Testis (tissue), 3 donors: ENCODE measurements around the gene SPINT1. TPM values are rescaled to one million over a fixed set of nuclear protein-coding genes. Genes with fewer than 3 reads are reported as not detected.
A peak's percentile ranks its signal among the peaks of the same experiment; 100 is the strongest.

ENCODE experiments used
- DNase-seq: peaks from one replicate; pipeline ENCODE4 v3.0.0-alpha.2; 2019
- H3K27ac ChIP-seq, 2 donors: fragments of 200-600 bp; sonication (generic); one replicate each; pipeline ENCODE4 v1.5.1; 2019
- H3K27me3 ChIP-seq: fragments of 200-600 bp; sonication (generic); one replicate; pipeline ENCODE4 v1.5.1; 2019
- H3K36me3 ChIP-seq: fragments of 200-600 bp; sonication (generic); one replicate; pipeline ENCODE4 v1.5.1; 2017; ENCODE audit warnings: low read depth; ENCODE audit errors: missing control alignments
- H3K4me1 ChIP-seq: fragments of 200-600 bp; sonication (generic); one replicate; pipeline ENCODE4 v1.5.1; 2019
- H3K4me3 ChIP-seq, 2 donors: fragments of 200-600 bp; sonication (generic); one replicate each; pipeline ENCODE4 v1.5.1; 2017 to 2019
- H3K9me3 ChIP-seq: fragments of 200-600 bp; sonication (generic); one replicate; pipeline ENCODE4 v1.5.1; 2017
- POLR2A ChIP-seq: fragments of 450-650 bp; IDR thresholded peaks from one replicate; pipeline ENCODE4 v1.6.1; 2017; ENCODE audit warnings: antibody characterized with exemption, mild to moderate bottlenecking, moderate library complexity
- WGBS, 2 donors: methylation state at CpG; one replicate each; pipeline ENCODE4 v1.1.5; 2018; 5-methylcytosine and 5-hydroxymethylcytosine counted together
- intact Hi-C: fragments of 100-400 bp; cut with DNase I; formaldehyde crosslinking; loops from one replicate; pipeline ENCODE4 v1.15.1; 2023; ENCODE audit warnings: low total_unique reads
- polyA plus RNA-seq: library from polyadenylated mRNA; stranded (reverse); fragments of 350-450 nt; fragmentation: Illumina TruSeq; extraction: RNeasy Lipid Tissue Mini Kit (QIAGEN cat#74804); gene quantifications from one replicate; pipeline ENCODE4 v1.2.3, GENCODE V29; 2014; ENCODE audit warnings: low read depth, low replicate concordance; ENCODE audit not compliant: insufficient read depth
- total RNA-seq, 2 donors: library from RNA; depleted of rRNA; stranded (reverse); fragments of >200 nt; gene quantifications; one replicate each; pipeline ENCODE4 v1.2.3, GENCODE V29; 2016
- TF ChIP-seq, protein P1 (sequence below), 3 experiments: fragments of 450-650 bp in 2 of 3; fragments of 200-600 bp in 1 of 3; sonication (generic) in 1 of 3; IDR thresholded peaks; one replicate each; pipeline ENCODE4 v1.5.1; 2016 to 2019; ENCODE audit warnings: antibody characterized with exemption in 3 of 3, mild to moderate bottlenecking in 2 of 3, moderate library complexity in 1 of 3

Gene SPINT1
- total and polyA plus RNA-seq, 3 donors from 2014 or later: 7.2 to 10.5 (median 9.5) TPM

DNA sequence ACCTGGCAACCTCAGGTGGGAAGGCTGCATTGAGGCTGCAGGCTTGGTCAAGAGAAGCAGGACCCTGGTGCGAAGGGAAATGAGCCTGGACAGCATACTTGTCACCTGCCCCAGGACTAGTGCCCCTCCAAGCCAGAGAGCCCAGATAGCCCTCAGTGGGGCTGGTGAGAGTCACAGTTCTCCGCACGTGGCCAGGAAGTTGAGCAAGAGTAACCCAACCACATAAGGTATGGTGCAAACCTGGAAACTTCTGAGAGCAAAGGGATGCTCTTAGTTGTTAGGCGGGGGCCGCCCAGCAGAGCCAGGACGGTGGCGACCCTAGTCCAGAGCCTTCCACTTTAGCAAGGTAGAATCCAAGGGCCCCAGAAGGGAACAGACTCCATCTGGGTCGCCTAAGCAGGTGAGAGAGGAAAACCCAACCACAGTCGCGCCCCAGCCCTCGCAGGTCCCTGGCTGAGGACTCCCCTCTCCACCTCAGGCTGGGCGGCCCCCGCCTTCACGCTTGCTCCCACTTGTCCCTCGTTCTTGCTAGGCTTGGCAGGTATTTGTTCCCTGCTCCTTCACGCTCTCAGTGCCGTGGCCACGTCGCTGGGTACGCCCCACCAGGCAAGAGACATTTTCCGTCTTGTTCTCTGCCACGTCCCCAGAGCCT lies 49.3 kb downstream of the SPINT1 start:
- intact Hi-C loops: no loop called here
- H3K4me1 ChIP-seq: peaks cover 10% of the 10 kb centered on the region
- H3K27me3 ChIP-seq: no peaks in the 10 kb centered on the region
- H3K27ac ChIP-seq: peak overlapping the region in 1 of 2 donors; percentile 96
- peak overlapping the region; percentile 84 to 92 for H3K4me3 ChIP-seq
- no peaks in the 10 kb centered on the region for H3K36me3 ChIP-seq
- no peak for TF ChIP-seq POLR2A
- TF ChIP-seq, protein P1, sequence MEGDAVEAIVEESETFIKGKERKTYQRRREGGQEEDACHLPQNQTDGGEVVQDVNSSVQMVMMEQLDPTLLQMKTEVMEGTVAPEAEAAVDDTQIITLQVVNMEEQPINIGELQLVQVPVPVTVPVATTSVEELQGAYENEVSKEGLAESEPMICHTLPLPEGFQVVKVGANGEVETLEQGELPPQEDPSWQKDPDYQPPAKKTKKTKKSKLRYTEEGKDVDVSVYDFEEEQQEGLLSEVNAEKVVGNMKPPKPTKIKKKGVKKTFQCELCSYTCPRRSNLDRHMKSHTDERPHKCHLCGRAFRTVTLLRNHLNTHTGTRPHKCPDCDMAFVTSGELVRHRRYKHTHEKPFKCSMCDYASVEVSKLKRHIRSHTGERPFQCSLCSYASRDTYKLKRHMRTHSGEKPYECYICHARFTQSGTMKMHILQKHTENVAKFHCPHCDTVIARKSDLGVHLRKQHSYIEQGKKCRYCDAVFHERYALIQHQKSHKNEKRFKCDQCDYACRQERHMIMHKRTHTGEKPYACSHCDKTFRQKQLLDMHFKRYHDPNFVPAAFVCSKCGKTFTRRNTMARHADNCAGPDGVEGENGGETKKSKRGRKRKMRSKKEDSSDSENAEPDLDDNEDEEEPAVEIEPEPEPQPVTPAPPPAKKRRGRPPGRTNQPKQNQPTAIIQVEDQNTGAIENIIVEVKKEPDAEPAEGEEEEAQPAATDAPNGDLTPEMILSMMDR (IDR thresholded peaks at IDR 0.05): no peak
- 57 to 63% methylated on average over 22 of the region's 22 CpGs for WGBS, 2 donors
- no peak for DNase-seq
- H3K9me3 ChIP-seq: no peaks in the 10 kb centered on the region

DNA sequence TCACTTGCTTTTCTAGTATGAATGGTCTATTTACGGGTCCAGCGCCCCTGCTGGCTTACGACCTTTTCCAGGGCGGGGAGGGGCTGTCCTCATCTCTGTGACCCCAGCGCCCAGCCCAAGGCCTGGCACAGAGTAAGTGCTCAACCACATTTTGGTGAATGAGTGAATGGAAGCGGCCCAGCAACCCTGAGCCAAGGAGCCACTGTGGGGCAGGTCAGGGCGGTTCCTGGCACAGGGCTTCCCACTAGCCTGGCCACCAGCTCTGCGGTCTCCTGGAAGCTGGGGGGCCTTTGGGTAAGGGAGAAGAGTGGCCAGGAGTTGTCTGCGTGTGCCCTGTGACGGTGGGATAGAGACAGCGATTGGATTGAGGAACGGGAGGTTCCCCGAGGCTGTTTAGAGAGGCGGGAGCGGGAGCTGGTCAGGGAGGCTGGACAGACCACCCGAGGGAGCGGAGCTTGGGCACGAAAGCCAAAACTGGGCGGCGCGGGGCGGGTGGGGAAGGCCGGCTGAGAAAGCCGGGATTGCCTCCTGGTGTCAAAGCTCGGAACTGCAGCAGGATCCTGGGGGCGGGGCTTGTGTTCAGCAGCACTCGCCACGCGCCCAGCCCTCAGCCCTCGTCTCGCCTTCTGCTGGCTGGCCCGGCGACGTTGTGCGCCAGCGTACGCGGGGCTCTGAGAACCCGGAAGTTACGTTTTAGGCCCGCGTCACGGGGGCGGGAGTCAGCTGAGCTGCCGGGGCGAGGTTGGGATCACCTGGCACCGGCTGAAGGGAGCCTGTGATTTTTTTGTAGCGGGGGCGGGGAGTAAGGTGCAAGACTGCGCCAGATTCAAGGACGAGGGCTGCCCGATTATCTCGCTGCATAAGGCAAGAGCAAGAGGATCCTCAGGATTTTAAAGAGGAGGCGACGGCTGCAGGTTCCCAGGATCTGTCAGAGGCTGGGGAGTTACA lies 50.2 kb downstream of the SPINT1 start, which contains the start of gene VPS18:
Gene VPS18, plus strand, starts transcription at position 718 of the 948 bp plus-strand sequence. CDS start 319 bp downstream, outside the sequence.
- H3K27ac ChIP-seq: peak within 1 kb of the TSS; percentile 84 to 96
- intact Hi-C loops: no loop called here
- H3K36me3 ChIP-seq: no peaks in the 10 kb centered on the region
- TF ChIP-seq POLR2A: peak; percentile 22
- TF ChIP-seq, protein P1 (IDR thresholded peaks at IDR 0.05): peak; percentile 94 to 99 (median 98)
- 1% methylated on average over 41 to 55 of the region's 55 CpGs for WGBS, 2 donors
- no peaks in the 10 kb centered on the region for H3K9me3 ChIP-seq
- H3K27me3 ChIP-seq: no peaks in the 10 kb centered on the region
- peaks cover 10% of the 10 kb centered on the region for H3K4me1 ChIP-seq
- peak; percentile 99 for DNase-seq
- peak within 1 kb of the TSS; percentile 84 to 92 for H3K4me3 ChIP-seq

DNA sequence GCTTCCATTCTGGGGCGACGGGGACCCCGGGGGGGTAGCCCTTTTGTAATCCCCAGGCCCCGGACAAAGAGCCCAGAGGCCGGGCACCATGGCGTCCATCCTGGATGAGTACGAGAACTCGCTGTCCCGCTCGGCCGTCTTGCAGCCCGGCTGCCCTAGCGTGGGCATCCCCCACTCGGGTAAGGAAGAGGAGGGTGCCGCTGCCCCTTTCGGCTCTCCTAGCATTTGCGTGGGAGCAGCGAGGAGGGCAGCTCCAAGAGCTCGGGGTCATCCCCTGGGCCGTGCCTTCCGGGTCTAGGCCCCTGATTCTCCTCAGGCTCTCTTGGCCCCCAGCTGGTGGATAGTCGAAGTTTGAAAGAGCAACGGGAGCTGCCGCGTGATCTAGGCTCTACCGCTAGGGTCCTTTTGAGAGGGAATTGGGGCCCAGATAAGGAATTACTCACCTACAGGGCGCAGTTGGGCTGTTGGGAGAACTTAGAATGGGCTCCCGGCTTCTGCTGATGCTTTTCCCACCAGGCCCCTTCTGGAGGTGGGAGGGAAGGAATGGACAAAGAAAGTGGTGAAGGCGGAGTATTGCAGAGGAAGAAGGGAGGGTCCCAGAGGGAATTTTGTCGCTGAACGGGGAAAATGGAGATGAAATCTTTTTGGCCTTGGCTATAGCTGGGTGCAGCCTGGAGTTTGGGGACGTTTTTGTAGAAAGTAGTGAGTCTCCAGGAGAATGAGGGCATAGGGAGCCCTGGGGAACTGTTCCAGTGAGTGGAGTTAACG lies 51.0 kb downstream of the SPINT1 start:
- intact Hi-C loops: no loop called here
- Histone ChIP-seq H3K36me3 (no peaks in the 10 kb centered on the region), H3K27me3 (no peaks in the 10 kb centered on the region), H3K9me3 (no peaks in the 10 kb centered on the region), H3K27ac (peak overlapping the region; percentile 84 to 96), H3K4me1 (peaks cover 10% of the 10 kb centered on the region), H3K4me3 (peak overlapping the region; percentile 84 to 92)
- 1 to 2% methylated on average over 18 to 30 of the region's 33 CpGs for WGBS, 2 donors
- no peak for TF ChIP-seq POLR2A
- TF ChIP-seq, protein P1 (IDR thresholded peaks at IDR 0.05): peak; percentile 21 to 53 (median 52)
- DNase-seq: peak; percentile 57

DNA sequence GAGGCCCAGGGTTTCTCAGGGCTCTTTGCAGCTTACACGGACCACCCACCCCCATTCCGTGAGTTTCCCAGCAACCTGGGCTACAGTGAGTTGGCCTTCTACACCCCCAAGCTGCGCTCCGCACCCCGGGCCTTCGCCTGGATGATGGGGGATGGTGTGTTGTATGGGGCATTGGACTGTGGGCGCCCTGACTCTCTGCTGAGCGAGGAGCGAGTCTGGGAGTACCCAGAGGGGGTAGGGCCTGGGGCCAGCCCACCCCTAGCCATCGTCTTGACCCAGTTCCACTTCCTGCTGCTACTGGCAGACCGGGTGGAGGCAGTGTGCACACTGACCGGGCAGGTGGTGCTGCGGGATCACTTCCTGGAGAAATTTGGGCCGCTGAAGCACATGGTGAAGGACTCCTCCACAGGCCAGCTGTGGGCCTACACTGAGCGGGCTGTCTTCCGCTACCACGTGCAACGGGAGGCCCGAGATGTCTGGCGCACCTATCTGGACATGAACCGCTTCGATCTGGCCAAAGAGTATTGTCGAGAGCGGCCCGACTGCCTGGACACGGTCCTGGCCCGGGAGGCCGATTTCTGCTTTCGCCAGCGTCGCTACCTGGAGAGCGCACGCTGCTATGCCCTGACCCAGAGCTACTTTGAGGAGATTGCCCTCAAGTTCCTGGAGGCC lies 55.8 kb downstream of the SPINT1 start:
- H3K4me3 ChIP-seq: no peak overlapping the region
- no peak overlapping the region for H3K27ac ChIP-seq
- no peaks in the 10 kb centered on the region for H3K36me3 ChIP-seq
- TF ChIP-seq POLR2A: no peak
- TF ChIP-seq, protein P1 (IDR thresholded peaks at IDR 0.05): no peak
- DNase-seq: no peak
- H3K27me3 ChIP-seq: no peaks in the 10 kb centered on the region
- H3K4me1 ChIP-seq: peaks cover 10% of the 10 kb centered on the region
- intact Hi-C loops: loop anchor here (10.0 kb wide), 1 partner anchor 285 kb away; no protein-coding TSS in a partner anchor
- 91 to 95% methylated on average over 21 to 33 of the region's 33 CpGs for WGBS, 2 donors
- no peaks in the 10 kb centered on the region for H3K9me3 ChIP-seq
